Activated CD8-positive, alpha-beta memory T cell treated with anti-CD3 and anti-CD28 coated beads for 1 hour (primary cell): ENCODE measurements around the gene GSN.

Experiments used
- DNase-seq, 2 donors: peaks; one replicate each; pipeline ENCODE4 v3.0.0-alpha.2; 2020; ENCODE audit warnings: low read depth in 1 of 2; ENCODE audit errors: extremely low read depth in 1 of 2

GSN gene

DNA sequence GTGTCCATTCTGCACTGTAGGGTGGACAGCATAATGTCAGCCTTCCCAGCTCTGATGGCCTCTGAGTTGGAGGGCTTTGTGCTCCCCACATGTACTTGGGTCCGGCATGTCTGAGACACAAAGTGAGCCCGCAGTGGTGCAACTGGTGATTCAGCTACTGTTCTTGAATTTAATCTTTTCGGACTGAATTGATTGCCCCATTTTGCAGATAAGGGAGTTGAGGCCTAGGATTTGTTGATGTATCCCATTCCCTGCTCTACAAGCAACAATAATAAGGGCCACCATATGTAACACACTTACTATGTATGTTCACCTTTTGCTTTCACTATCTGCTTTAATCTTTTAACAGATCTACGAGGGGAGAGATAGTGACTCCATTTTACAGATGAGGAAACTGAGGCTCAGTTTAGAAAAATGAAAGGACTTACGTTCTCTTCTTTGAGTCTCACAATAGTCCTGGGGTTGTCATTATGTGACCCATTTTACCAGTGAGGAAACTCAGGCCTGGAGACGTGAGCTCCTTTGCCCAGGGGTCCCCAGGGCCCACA lies 4.5 kb downstream of the GSN start:
- no peak for DNase-seq

DNA sequence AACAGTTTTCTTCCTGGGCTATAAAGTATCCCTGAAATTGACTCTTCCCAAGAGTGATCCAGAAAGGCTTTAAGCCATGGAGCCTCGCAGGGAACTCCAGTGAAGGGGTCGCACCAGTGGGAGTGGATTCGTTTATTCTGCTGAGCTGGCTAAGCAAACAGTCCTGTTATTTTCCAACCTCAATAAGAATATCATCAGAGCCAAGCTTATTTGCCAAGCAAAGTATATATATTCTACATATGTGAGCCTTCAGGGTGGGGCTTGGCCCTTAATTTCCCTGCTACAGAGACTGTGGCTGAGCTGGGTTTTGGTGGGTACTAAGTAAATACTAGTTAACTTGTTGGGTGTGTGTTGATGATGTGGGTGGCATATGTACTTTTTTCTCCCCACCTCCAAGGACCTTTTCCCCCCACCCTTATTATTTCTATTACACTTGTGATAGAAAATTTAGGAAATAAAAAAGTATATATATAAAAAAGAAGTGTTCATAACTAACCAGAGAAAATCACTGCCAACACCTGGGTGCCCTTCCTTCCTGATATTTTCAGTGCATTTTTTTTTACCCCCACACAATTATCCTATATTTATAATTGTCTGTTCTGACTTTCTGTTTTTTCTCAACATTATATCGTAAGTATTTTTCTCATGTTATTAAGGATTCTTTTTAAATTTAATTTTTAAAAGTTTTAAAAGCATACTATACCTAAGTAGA lies 5.3 kb downstream of the GSN start:
- no peak for DNase-seq

DNA sequence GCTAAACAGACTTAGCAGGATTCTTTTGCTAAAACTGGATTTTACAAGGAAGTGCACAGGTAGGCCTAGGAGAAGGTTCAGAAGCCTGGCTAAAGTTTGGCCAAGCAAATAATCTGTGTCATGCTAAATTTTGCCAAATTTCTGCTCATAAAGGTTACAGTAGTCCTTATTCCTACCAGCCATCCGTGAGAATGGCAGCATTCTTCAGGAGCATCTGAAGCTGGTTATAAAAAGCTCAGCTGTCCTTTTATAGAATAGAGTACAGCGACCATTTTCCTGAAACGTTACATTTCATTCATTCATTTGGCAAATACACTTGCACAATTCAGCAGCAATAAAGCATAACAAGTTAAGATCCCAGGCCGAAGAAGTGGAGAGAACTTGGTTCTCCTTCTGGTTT lies 6.9 kb downstream of the GSN start:
- DNase-seq, result no peak

DNA sequence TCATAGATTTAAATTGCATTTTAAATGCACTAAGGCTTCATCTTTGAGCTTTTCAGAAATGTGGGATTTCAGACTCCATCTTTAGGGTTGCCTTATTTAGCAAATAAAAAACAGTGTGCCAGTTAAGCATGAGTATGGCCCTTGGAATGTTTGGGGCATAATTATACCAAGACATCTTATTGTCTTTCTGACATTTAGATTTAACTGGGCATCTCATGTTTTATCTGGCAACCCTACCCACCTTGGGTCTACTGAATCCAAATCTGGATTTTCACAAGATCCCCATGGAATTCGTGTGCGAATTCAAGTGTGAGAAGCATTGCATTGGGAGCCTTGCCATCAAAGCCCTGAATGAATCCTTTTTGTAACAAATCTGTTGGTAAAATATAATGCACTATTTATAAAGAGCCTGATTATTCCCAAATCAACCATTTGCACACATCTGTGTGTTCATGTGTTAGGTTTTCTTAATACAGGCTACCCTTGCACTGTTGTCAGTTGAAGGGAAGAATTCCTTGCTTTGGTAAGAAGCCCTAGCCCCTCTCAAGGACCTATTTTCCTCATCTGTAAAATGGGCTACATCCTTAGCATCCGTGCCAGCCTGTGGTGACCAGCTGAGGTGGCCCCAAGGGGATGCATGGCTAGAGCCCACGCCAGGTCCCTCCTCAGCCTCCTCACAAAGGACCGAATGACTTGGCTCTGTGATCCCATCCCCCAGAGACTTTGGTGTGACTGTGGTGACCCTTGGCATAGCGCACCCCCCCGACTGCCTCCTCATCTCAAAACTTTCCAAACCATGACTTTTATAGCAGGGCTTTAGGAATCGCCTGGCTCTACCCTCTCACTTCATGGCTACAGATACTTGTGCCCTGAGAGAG lies 8.1 kb downstream of the GSN start:
- DNase-seq, result no peak

DNA sequence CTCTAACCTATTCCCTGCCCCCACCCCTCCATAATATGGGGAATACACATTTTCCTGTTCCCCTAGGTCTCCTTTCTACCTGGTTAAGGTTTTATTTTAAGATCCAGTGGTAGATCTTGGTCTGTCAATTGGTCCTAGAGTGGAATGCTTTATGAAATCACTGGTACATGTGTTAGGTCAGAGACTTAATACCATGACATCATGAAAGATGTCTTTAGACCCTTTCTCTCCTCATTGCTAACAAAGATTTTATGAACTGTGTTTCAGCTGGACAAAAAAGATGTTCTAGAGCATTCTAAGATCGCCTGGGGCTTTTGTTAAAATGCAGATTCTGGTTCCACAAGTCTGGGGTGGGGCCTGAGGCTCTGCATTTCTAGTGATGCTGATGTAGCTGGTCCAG lies 9.1 kb downstream of the GSN start:
- DNase-seq, result no peak

DNA sequence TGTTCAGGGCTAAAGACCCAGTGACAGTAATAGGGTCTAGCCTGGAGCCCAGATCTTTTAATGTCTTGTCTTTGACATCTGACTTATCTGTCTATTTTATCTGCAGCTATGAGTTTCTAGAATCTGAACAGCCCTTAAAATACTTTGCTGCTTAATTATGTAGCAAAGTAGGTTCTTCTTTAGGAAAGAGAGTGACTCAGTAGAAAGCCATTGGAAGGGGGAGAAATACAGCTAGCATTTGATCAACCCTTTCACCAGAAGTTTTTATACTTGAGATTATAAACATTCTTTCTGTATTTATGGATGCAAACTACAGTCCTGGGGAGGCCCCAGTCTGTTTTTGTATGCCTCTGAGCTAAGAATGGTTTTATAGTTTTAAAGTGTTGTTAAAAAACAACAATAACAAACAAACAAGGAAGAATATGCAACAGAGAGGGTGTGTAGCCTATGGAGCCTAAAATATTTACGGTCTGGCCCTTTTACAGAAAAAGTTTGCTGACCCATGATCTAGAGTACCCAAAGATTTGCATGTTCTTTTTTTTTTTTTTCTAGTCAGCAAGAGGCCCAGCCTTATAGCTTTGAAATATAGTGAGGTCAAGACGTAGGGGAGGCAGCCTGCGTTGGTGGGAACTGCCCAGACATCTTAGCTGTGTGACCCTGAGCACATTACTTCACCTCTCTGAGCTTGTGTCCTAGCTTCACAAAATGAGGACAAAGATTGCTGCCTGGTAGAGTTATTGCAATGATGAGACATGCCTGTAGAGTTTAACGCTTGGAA lies 9.7 kb downstream of the GSN start:
- no peak for DNase-seq

DNA sequence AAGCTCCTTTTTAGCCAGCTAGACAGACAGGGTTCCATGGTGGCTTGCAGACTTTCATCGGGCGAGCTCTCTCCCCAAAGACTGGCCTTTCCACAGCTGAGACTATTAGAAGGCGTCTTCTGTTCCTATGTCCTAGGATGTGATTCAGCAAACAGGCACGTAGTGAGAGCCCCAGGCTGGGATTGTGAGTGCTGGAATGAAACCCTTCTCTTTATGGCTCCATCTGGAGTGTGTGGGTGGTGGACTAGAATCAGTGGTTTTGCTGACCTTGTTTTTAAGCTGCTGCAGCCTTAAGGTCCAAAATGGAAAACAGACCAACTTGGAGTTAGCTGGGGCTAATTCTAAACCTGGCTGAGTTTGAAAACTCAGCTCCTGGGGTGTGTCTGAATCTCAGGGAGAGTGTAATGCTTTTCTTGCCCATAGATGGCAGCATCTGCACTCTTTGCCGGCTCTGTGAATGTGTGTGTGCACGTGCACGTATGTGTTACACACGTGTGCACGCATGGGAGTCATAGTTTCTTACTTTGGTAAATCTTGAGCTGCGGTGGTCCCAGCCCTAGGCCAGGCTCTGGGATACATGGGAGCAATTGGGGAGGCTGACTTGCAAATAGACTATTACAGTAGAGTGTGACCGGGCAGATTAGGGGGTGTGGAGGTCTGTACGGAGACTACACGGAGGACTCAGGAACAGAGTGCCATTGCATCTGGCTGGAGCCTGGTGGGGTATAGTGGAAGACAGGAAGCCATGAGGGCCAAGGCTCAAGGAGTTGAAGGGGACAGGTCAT lies 10.7 kb downstream of the GSN start:
- DNase-seq, result no peak

DNA sequence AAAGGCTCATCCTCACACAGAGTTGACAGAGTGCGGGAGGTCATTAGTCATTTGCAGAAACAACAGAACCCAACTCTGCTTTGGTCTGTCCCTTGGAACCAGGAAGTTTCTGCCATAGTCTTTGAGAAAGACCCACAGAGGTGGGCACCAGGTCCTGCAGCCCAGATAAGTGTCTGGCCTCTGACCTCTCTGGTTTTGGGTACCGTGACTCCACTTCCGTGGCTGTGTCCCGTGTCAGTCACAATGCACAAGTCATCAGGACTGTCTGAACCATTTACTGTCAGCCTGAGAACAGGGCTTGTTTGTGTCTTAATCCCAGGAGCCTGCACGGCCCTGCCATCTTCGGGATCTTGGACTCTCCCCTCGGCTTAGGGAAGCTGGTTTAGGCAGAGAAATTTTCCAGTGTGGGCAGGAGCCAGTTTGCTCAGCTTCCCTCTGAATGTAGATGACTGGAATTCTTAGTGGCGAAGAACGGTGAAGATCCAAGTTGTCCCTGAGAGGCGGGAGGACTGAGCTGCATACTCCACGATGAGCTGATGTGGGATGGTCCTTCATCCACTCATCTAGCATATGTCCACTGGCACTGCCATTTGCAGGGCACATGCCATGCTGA lies 11.9 kb downstream of the GSN start:
- no peak for DNase-seq

DNA sequence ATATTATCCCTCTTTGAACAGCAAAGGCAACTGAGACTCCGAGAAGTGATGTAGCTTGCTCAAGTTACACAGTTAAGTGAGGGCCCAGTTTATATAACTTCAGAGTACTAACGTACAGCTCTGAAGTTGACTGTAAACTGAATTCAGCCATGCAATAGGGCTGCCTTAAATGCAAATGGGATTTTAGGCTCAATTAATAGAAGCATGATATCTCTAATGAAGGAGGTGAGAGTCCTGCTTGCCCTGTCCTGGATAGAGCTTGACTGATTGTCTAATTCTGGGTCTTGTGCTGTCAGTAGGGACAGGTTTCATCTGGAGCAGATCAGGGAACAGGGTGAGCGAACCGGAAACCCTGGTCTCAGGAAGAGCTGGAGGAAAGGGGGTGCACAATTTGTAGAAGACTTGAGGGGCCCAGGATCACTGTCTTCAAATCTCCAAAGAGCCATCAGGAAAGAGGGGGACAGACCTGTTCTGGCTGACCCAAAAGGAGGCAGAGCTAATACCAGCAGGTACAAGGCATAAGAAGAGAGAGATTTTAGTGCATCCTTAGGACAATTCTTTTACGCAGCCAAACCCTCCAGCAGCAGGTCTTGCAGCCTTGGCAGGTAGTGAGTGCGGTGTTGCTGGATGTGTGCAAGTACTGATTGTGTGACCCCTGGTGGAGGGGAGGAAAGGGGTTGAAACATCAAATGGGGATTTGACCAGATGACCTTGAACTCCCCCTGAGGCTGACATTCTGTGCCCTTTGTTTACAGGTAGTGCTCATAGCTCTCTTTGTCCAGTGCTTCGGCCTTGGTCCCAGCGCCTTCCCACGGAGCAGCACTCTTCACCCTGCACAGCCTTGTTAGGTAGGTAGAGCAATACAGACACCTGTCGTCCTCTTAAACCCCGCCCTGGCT lies 13.0 kb downstream of the GSN start:
- DNase-seq, result no peak

DNA sequence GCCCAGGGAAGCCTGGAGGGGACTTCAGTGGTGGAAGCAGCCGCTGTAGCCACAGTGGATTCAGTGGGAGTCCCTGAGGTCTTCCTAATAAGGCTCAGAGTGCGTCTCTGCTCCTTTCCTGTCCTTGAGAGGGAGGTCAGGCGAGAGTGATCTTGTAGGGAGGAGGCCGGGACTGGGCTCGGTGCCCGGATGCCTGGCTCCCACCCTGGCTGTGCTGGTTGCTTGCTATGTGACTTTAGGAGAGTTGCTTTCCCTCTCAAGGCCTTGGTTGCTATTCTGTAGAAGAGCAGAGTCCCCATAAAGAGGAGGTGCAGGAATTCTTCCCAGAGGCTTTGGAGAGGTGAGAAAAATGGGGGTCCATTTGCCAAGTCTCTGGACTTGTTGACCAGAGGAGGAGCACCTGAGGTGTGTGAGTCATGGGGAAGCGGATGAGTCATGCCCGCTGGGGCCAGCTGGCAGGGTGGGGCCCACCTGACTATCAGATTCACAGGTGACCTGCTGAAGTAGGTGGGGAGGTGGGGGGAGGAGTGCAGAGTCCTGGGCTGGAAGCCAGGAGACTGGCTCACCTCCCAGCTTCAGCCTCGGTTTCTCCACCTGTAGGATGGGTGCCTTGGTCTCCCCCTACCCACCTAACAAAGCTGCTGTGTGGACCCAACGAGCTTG lies 13.8 kb downstream of the GSN start:
- no peak for DNase-seq

DNA sequence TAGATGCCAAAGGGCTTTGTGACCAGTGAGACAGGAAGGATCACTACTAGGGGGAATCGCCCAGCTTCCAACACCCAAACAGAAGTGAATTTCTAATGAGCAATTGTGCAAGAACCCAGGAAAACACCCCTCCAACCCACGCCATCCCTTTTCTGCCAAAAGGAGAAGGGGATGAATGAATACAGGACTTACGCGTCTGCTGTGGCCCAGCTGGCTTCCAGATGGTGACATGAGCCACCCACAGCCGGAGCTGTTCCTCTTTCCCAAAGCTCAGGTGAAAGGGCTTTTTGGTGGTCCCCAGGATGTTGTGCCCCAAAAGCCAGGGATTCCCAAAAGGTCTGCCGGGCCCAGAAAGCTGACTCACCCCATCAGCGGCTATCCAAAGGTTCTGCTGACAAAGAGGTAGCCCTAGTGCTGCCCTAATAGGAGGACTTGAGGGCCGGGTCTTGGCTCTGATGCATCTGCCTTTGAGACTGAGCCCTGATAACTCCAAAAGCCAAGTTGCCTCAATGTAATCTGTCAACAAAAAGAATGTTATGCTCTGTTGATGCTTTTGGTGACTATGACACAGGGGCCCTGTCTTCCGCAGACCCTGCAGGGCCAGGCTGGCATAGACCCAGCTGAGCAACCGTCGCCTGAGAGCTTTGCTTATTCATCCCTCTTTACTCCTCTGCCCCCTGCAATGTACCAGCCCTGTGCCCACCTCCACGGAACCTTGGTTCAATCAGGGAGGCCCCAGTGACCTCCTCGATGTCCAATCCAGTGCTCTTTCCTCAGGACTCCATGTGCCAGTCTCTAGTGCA lies 14.5 kb downstream of the GSN start:
- DNase-seq, result no peak

DNA sequence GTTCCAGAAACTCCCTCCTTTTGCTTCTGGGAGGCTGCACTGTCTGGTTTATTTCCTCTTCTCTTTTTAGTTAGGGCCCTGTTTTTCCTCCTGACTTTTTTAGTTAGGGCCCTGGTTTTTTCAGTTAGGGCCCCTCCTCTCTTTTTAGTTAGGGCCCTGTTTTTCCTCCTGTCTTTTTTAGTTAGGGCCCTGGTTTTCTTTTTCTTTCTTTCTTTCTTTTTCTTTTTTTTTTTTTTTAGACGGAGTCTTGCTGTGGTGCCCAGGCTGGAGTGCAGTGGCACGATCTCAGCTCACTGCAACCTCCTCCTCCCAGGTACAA lies 15.1 kb downstream of the GSN start:
- DNase-seq, result no peak

DNA sequence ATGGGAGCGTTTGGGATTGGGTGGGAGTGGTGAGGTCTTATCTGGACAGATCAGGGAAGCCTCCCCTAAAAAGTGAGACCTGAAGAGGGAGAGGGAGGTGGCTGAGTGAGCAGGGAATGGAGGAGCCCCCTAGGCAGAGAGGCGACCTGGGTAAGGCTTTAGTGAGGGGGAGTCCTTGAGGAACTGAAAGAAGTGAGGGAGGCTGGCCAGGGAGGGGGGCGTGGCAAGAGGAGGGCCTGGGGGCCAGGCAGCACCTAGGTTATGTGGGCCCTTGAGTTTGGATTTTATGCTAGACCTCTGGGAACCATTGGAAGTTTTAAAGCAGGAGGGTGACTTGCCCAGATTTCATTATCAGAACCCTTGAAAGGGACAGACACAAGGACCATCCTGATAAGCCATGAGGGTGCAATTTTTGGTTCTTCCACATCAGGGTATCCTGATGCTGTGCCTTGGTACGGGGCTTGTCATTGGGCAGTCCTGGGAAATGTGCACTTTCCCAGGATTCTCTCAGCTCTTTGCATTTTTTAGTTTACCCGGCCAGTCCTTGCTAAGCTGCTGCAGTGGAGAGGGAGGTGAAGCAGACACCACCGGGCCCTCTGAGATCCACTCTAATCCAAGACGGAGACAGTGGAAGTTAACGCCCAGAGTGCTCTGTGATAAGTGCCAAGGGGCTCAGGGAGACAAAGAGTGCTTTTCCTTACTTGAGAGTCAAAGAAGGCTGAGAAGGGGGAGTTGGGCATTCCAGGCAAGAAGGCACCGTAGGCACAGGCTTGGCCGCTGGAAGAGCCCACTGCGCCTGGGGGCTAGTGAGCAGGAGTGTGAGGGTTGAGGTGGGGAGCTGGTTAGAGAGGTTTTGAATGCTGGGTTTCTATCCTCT lies 16.1 kb downstream of the GSN start:
- DNase-seq, result no peak

DNA sequence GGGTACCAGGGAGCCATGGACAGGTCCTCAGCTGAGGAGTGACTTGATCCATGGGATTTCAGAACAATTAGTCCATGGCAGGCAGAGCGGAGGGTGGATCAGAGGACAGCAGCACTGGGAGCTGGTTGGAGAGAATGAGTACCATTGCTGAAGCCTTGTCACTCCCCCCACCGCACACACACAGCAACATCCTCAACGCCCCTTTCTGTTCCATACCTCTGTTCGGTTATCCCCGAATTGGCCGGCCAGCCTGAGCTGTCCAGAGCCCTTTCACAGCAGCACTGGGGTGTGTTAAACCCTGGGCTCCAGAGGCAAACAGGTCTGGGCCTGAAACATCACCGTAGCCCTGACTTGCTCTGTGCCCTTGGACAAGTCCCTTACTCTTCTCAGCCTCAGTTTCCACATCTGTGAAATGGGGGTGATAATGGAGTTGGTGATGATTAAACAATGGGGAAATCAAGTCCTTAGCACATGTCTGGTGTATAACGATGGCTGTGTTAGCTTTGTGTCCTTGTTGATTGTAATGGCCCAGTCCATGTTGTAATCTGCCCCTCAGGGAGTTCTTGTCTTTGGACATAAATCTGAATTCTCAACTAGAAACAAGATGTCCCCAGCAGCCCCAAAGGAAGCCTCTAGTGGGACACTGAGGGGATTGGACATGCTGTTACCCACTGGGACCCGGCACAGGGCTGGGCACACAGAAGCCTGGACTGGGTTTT lies 16.9 kb downstream of the GSN start:
- no peak for DNase-seq

DNA sequence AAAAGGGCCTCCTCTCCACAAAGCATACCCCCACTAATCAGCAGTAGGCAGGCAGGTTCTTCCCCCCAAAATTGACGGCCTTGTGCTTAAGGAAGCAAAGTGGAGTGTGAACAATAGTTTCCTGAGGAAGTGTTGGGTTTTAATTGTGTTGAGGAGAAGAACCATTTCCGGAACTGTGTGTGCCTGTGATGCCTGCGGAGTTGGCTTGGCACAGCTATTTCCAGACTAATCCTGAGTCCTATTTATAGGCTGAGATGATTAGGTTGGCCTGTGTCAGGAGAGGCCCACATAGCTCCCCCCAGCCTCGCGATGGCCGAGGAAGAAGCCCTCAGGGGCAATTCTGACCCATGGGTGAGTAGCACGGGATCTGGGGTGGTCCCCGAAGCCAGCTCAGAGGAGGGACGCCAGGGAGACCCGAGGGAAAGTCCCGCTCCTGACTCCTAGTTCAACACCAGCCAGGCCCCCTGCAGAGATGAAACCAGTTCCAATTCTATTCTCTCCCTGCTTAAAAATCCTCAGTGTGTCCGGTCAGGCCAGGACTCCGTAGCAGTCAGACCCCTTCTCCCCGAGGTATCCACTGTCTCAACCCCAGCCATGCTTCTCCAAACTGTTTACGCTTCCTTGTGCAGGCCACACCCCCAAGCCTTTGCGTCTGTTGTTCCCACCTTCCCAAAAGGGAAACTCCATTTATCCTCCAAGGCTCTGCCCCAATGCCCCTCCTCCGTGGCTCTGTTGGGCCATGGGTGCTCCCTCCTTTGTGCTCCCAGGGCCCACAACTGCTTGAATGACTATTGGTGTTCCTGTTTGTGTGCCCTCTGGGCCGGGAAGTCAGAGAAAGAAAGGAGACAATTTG lies 18.1 kb downstream of the GSN start:
- DNase-seq, result no peak

DNA sequence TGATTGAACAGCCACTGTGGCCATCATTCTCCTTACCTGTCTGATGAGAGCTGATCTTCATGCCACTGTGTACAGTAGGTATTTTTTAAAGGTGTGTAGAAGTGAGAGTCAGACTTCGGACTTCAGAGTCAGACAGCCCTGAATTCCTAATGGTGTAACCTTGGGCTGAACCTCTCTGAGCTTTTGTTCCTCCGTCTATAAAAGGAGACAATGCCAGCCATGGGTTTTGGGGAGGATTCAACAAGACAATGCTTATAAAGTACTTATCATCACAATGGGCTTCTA lies 18.7 kb downstream of the GSN start:
- no peak for DNase-seq
